HFF-Myc (cell line): ENCODE data around the gene SSTR5.

Experiments
- DNase-seq: peaks from one replicate; pipeline ENCODE4 v3.0.0-alpha.2; 2011; ENCODE audit warnings: low read depth; ENCODE audit errors: extremely low read depth
- H3K4me3 ChIP-seq: replicated peaks from 2 replicates; pipeline ENCODE4 v1.5.1; 2011; ENCODE audit warnings: low read depth, mild to moderate bottlenecking, control low read depth, low read length
- TF ChIP-seq, protein P1 (sequence below): IDR thresholded peaks from 2 replicates; pipeline ENCODE4 v1.5.1; 2012; ENCODE audit warnings: mild to moderate bottlenecking, low read depth, low read length, control low read depth; ENCODE audit errors: missing control alignments

SSTR5 gene

DNA sequence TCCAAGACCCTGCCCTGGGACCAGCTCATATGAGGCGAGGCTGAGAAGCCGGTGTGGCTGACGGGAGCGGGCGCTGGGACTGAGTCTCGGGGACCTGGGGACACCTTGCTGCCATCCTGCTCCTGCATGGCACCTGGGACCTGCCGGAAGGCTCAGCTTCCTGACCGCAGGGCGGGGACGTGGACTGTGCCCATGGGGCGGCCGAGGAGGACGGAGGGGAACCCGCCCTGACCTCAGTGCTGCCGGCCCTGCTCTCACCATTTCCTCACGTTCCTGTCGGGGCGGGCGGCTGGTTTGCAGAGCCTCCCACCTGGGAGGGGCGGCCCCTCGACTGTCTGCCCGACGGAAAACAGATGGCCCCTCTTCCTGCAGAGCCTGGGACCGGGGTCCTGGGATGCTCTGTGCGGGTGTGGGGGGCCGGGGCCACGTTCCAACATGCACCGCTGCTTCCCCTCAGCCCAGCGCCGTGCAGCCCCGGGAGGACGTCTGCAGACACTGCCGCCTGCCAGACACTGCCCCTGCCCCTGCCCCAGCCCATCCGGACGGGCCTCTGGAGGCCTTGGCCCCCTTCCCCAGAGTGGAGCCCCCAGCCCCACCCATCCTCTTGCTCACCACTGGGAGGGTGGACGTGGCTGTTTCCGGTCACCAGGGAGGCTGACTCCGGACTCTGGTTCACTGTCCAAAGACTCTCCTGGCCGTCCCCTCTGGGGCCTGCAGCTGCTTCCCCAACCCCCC lies 43.9 kb upstream of the SSTR5 start:
- DNase-seq: no peak
- no peak overlapping the region for H3K4me3 ChIP-seq
- TF ChIP-seq, protein P1, sequence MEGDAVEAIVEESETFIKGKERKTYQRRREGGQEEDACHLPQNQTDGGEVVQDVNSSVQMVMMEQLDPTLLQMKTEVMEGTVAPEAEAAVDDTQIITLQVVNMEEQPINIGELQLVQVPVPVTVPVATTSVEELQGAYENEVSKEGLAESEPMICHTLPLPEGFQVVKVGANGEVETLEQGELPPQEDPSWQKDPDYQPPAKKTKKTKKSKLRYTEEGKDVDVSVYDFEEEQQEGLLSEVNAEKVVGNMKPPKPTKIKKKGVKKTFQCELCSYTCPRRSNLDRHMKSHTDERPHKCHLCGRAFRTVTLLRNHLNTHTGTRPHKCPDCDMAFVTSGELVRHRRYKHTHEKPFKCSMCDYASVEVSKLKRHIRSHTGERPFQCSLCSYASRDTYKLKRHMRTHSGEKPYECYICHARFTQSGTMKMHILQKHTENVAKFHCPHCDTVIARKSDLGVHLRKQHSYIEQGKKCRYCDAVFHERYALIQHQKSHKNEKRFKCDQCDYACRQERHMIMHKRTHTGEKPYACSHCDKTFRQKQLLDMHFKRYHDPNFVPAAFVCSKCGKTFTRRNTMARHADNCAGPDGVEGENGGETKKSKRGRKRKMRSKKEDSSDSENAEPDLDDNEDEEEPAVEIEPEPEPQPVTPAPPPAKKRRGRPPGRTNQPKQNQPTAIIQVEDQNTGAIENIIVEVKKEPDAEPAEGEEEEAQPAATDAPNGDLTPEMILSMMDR: no peak

DNA sequence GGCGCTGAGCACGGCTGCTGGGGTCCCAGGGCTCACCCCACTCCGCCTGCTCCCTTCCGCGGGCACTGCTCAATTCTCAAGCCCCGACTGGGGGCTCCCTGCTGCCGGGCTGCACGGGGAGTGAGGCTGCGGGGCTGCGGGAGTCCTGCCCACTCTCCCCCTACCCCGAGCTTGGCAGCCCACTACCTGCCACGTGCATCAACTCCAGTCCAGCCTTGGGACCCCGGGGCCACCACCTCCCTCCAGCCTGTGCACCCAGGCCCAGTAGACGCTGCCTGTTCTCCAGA lies 43.3 kb upstream of the SSTR5 start:
- TF ChIP-seq, protein P1: no peak
- no peak for DNase-seq
- no peak overlapping the region for H3K4me3 ChIP-seq

DNA sequence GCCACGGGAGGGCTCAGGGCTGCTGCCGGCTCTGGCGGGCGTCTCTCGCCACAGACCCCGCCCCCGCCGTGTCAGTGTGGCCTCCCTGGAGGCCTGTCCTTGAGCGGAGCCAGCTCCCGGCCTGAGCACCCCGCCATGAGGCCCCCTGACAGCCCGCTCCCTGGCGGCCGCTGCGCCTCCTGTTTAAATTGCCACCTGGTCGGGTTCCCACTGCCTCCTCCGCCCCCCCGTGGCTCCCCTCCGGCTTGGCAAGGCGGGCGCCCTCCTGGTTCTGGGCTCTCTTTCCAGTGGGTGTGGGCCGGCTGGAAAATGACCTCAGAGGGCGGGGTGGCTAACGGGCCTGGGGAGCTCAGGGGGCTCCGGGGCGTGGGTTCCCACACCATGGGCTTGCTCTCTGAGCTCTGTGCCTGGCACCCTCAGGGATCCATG lies 42.1 kb upstream of the SSTR5 start:
- no peak overlapping the region for H3K4me3 ChIP-seq
- DNase-seq: no peak
- TF ChIP-seq, protein P1: no peak

DNA sequence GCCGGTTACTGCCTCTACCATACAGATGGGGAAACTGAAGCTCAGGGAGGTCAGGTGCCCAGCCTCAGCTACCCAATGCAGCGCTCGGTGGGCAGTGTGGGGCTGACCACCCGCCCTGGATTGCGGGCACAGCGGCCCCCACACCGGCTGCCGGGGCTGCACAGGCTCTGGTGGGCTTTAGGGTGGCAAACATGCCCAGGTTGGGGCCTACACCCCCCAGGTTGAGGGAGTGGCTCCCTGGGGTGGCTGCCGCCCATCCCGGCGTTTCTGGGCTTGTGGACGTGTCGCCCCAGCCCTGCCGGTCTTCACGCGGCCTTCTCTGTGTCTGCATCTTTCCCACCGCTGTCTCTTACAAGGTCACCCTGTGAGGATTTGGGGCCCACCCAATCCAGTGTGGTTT lies 40.9 kb upstream of the SSTR5 start:
- TF ChIP-seq, protein P1: no peak
- DNase-seq: no peak

DNA sequence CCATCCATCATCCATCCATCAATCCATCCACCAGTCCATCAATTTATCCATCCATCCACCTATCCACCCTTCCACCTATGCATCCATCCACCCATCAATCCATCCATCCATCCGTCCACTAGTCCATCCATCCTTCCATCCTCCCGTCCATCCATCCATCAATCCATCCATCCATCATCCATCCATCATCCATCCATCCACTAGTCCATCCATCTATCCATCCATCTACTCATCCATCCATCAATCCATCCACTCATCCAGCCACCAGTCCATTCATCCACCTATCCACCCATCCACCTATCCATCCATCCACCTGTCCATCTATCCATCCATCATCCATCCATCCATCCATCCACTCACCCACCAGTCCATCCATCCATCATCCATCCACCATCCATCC lies 39.9 kb upstream of the SSTR5 start:
- DNase-seq: no peak
- TF ChIP-seq, protein P1: no peak
- no peak overlapping the region for H3K4me3 ChIP-seq

More for the DNA sequence above, 40.9 kb upstream of the SSTR5 start:
- no peak overlapping the region for H3K4me3 ChIP-seq

DNA sequence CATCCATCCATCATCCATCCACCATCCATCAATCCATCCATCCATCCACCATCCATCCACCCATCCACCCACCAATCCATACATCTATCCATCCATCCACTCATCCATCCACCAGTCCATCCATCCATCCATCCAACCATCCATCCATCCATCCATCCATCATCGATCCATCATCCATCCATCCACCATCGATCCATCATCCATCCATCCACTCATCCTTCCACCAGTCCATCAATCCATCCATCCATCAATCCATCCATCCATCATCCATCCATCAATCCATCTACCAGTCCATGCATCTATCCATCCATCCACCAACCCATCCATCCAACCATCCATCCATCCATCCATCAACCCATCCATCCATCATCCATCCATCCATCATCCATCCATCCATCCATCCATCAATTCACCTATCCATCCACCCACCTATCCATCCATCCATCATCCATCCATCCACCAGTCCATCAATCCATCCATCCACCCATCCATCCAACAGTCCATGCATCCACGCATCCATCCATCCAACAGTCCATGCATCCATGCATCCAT lies 39.3 kb upstream of the SSTR5 start:
- no peak overlapping the region for H3K4me3 ChIP-seq
- TF ChIP-seq, protein P1: no peak
- DNase-seq: no peak
